ENCODE measurements around the gene PRCP.

The PRCP gene

GRCh38 chr11:82826526-82826925 is 73.7 kb downstream of the PRCP start:
- DNase-seq: no peak

DNA sequence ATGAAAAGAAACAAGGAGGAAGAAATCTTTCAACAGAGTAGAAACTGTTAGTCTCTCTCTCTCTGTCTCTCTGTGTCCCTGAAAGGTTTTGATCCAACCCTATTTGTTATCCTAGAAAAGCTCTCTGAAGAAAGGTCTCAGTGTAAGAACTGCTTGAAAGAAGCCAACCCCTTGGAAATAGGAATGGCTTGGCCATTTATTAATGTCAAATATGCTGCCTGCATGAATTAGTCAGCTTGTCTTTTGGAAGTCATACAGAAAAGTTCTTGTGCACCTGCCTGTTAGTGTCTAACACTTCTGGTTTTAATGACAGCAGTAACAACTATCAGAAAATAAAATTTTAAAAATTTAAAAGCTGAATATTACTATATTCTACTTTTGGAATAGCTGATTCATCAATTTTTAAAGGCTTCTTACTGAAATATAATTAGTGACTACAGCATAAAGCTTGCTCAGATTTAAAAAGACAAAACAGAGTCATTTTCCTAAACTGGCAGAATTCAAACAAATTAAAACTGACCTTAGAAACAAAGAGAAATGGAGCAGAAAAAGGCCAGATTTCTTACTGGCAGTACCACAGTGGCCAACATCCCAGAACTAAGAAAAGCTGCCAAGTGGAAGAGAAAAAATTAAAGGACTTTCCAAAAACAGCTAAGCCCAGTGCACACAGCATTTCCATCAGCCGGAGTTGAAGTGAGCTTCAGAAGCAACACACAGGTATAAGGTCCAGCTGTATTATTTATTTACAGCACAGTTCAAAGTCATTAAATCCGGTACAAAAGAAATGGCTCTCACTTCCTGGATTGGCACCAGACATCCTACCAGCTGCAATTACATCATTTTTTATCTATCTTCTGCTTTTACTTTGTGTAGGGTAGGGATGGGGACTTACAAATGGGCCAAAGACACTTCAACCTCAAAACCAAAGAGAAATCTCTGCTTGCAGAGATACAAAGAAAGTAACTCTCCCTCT is 76.3 kb downstream of the PRCP start:
- DNase-seq: no peak

- DNase-seq: no peak
Measured at GRCh38 chr11:82818409-82819043, 81.7 kb downstream of the PRCP start.

GRCh38 chr11:82815406-82815805 is 84.8 kb downstream of the PRCP start:
- no peak for DNase-seq

- DNase-seq: no peak
Measured at GRCh38 chr11:82814379-82814778, 85.9 kb downstream of the PRCP start.

DNA sequence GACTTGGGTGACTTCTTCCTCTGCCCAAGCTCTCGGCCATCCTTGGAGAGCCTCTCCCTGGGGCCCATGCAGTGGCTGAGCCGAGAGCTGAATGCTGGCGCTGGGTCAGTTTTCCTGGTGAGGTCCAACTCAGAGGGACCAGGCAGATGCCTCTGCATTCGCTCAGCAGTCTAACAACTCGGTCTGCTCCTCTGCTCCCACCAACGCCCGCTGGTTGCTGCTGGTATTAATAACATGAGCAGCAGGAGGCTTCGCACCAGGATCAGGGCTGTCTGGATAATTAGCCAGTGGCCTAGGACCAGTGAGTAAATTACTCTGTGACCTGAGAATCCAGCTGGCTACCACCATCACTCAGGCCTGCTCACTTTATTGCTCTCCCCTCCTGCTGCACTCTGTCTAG is 88.9 kb downstream of the PRCP start:
- DNase-seq: no peak

GRCh38 chr11:82810738-82811137 is 89.5 kb downstream of the PRCP start:
- DNase-seq: no peak

GRCh38 chr11:82810326-82810725 is 89.9 kb downstream of the PRCP start:
- no peak for DNase-seq

GRCh38 chr11:82807646-82808045 is 92.6 kb downstream of the PRCP start:
- no peak for DNase-seq

DNA sequence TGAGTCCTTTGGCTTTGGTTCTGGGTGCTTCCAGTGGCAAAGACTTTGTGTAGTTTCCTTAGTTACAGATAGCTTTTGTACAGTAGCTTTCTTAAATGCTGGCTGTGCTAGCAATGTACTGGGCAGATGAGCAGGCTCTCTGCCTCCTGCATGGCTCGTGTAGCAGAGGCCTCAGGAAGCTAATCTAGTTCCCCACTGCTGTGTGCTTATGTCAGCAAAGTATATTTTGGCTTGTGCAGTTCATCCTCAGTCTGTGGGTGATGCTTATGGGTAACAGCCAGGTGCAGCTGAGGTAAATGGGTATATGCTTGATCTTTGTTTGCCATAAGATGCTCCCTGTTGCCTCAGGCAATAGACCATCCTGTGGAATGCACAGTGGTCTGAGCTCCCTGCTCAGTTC is 97.5 kb downstream of the PRCP start:
- DNase-seq: no peak

DNA sequence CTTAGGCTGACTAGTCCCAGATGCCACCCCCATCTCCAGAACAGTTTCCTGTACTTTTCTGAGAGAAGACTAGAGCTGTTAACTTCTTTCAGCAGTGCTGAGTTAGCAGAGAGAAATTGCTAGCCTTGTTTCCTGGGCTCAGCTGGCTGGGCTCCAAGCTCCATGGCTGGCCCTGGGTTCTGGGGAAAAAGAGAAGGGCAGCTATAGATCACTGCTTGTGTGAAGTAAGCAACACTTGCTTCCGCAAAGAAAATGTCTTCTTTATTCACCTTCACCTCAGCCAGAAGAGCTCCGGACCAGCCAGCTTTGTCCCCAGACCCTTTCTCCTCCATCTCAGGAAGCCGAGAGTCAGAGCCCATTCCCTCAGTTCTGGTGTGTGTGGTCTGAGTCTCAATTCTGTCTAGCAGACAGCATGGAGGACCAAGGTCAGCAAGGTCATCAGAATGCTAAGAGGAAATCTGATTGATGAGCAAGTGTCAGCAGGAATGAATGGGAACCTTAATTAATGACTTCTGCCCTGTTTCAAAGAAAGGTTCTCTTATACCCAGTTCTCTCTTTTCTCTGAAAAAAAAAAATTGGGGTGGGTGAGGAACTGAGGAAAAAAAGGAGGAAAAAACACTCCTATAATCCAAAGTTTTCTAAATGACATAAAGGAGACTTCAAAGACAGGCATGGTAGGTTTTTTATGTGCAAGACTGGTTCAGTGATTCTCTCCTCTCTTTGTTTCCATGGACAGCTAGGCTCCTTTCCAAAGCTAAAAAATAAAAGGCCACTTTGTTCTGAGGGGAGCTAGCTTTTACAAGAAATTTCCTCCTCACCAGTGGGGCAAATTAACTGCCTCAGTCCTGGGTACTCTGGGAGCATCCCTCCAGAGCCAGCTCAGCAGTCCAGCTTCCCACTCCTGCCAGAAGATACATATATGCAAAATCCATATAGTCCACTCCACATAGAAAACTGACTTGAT is 103.0 kb downstream of the PRCP start:
- DNase-seq: no peak

GRCh38 chr11:82794490-82794889 is 105.7 kb downstream of the PRCP start:
- no peak for DNase-seq

GRCh38 chr11:82792822-82793569 is 107.2 kb downstream of the PRCP start:
- no peak for DNase-seq

DNA sequence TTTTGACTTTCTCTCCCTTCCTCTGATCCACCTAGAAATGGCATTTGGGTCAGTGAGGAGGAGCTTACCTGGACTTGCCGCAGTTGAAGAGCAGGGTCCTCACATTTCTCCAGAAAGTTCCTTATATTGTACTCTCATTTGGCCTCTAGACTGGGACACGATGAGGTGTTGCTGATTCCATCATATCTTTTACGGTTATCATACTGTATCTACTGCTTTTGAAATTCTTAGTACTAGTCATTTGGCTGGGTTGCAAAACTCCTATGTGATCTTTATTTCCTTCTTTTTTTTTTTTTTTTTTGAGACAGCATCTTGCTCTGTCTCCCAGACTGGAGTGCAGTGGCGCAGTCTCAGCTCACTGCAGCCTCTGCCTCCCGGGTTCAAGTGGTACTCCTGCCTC is 107.9 kb downstream of the PRCP start:
- no peak for DNase-seq

- DNase-seq: no peak
Measured at GRCh38 chr11:82791779-82792178, 108.5 kb downstream of the PRCP start.

DNA sequence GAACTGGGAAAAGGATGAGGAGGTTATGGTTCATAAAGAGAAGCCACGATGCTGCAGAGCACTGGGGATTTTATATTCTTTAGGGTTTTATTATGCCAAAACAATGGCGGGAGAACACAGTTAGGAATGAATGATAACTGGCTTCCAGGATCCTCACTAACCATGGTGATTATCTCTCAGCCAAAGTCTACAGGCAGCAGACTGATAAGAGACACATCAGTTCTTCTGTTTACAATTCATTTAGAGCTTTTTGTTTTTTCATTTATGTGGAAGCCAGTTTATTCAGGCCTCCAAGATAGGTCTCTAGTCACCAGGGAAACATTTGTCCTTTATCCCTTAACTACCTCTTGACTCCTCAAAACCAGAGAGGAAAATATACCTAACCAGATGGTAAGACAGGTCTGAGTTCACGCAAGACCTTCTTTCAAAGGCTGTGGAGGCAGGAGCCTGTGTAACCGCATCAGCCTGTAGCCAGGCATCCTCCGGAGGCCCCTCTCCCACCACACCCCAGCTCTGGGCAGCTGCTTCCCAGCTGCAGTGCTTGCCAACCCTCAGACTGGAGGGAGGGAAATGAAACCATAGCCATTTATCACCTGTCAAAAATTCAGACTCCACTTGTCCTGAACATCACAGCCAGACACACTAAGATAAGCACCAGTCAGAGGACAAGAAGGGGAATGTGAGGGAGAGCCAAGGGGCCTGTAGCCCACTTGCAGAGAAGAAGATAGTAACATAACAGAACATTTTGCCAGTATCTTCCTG is 109.3 kb downstream of the PRCP start:
- DNase-seq: no peak

DNA sequence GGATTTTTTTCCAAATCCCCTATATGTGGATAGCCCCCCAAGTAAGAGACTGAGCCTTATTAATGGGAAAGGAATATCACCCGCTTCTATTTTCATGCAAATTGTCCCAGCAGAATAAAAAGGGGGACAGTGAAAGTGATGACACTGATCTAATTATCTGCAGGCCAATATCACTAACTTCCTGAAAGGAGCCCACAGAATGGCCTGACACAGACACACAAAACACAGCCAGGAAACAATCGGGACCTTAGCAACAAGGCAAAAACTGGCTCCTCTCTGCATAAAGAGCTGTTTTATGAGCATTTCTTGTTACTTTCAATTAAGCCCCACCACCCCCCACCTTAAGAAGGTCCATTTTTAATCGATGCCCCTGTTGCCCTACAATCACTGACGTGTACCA is 112.2 kb downstream of the PRCP start:
- DNase-seq: no peak

GRCh38 chr11:82786836-82787235 is 113.4 kb downstream of the PRCP start:
- DNase-seq: no peak

DNA sequence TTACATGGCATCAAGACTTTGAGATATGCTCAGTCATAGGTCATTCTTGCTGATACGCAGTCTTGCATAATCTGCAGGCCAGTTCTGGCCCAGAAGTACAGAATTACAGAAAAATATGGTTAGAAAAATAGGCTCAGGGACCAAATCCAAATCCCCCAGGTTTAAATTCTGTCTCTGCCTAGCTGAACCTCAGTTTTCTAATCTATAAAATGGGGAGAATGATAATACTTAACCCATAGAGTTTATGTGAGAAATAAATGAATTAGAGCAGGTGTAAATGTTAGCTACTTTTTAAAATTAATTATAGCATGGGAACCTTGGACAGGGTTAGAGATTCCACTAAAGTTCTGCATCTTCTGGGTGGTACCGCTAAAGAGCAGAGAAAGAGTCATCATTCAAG is 114.2 kb downstream of the PRCP start:
- DNase-seq: no peak

- DNase-seq: no peak
Measured at GRCh38 chr11:82782825-82783374, 117.3 kb downstream of the PRCP start.

DNA sequence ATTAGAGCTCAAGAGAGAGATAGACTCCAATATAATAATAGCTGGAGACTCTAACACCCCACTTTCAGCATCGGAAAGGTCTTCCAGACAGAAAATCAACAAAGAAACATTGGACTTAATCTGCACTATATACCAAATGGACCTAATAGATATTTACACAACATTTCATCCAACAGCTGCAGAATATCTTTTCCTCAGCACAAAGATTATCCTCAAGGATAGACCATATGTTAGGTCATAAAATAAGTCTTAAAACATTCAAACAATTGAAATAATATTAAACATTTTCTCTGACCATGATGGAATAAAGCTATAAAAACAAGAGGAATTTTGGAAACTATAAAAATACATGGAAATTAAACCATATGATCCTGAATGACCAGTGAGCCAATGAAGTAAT is 121.5 kb downstream of the PRCP start:
- DNase-seq: no peak
